ENCODE results near the gene TAF6L. TPM values are rescaled to one million over a fixed set of nuclear protein-coding genes. Genes with fewer than 3 reads are reported as not detected.

Gene TAF6L
- total and polyA plus RNA-seq, 2 donors (not counting 3 experiments of a cell fraction or from before 2014, with no cell fraction given) = 28.9 to 33.3 TPM

GRCh38 chr11:62806611-62807121 is 35.5 kb downstream of the TAF6L start:
- Histone ChIP-seq H3K36me3 (ENCODE audit: control insufficient read depth in 2 of 2, extremely low read depth in 1 of 2, insufficient read depth in 2 of 2, low read length in 2 of 2) (peaks cover 7 to 9% of the 10 kb centered on the region in 2 experiments), H3K9me1 (replicated peaks; ENCODE audit: control insufficient read depth, extremely low read depth, insufficient read depth, low read length) (no peaks in the 10 kb centered on the region), H3K27ac (ENCODE audit: insufficient read depth, low read depth, low read length) (no peak overlapping the region), H4K20me1 (replicated peaks; ENCODE audit: control insufficient read depth, extremely low read depth, insufficient read depth, low read length) (no peaks in the 10 kb centered on the region), H3K4me1 (ENCODE audit: control insufficient read depth, extremely low read depth, insufficient read depth, low read length) (peaks cover 22% of the 10 kb centered on the region), H3K9me3 (replicated peaks; ENCODE audit: control insufficient read depth, insufficient read depth, low read length) (no peaks in the 10 kb centered on the region), H2AFZ (ENCODE audit: low read depth, low read length) (no peak overlapping the region), H3K9ac (replicated peaks; ENCODE audit: extremely low read depth, insufficient read depth, low read length) (no peak overlapping the region), H3K79me2 (ENCODE audit: control insufficient read depth, insufficient read depth, low read length) (peaks cover 22% of the 10 kb centered on the region), H3K4me2 (ENCODE audit: insufficient read depth, low read length) (no peak overlapping the region), H3K4me3 (replicated peaks in 1 of 3; ENCODE audit: insufficient read depth in 1 of 3, low read depth in 1 of 3, low read length in 3 of 3) (no peak overlapping the region), H3K27me3 (ENCODE audit: control insufficient read depth in 2 of 2, insufficient read depth in 2 of 2, low read length in 2 of 2) (no peaks in the 10 kb centered on the region)
- CTCF ChIA-PET = interaction anchor here (0.6 to 3.2 kb wide), 5 partner anchors 18 to 412 kb away, joined by 3 to 25 read pairs (median 4); partner anchors contain the start of genes SLC3A2 and TMEM179B
- dilution Hi-C loops (cut with MboI; ENCODE audit: extremely low pct_ligation_motif_present, low sequenced_read_pairs) (no loop called here), intact Hi-C loops (cut with micrococcal nuclease) (no loop called here)
- no peak for DNase-seq (ENCODE audit: low read depth, low spot score)
- BruUV-seq (replicated peaks) = no TSS peak
- POLR2A ChIA-PET = interaction anchor here (1.2 to 3.7 kb wide), 2 partner anchors 10 to 34 kb away, joined by 7 to 24 read pairs; no protein-coding TSS in a partner anchor
- FAIRE-seq = no peak
- no peak for TF ChIP-seq CTCF (IDR thresholded peaks at IDR 0.05; ENCODE audit: extremely low read depth in 1 of 2, insufficient read depth in 1 of 2, low read depth in 1 of 2, low read length in 2 of 2)
- no peak for TF ChIP-seq MAX (IDR thresholded peaks at IDR 0.05; ENCODE audit: insufficient read depth, insufficient read length)
- no peak for TF ChIP-seq POLR2AphosphoS5 (IDR thresholded peaks at IDR 0.05; ENCODE audit: insufficient read depth, low read depth, low read length)
- no peak for TF ChIP-seq MYC (IDR thresholded peaks at IDR 0.05; ENCODE audit: low read depth, low read length)
- TF ChIP-seq GATA2 (IDR thresholded peaks at IDR 0.05; ENCODE audit: insufficient read depth, insufficient read length, low read depth, low read length) = no peak
- TF ChIP-seq POLR2A (IDR thresholded peaks at IDR 0.05; ENCODE audit: low read depth, low read length) = no peak
- no peak for TF ChIP-seq JUN (IDR thresholded peaks at IDR 0.05; ENCODE audit: borderline replicate concordance, insufficient read depth, insufficient read length, low read depth)
